ENCODE data around the gene ZNF578.
"Not testable (repeated sequence)": the region's sequence is repeated elsewhere in the genome, so short reads cannot be mapped to it uniquely, and the experiment has no call there.

The ZNF578 gene

GRCh38 chr19:52561611-52562010 is 108.3 kb downstream of the ZNF578 start:
- DNase-seq (ENCODE audit: low spot score), result not testable (repeated sequence)

Measured in HuH-7.5 (cell line).